ENCODE data around the gene ARRDC4. TPM values are rescaled to one million over a fixed set of nuclear protein-coding genes. Genes with fewer than 3 reads are reported as not detected.

ARRDC4 gene
- total and polyA plus RNA-seq, 2 of the 8 experiments (the other 6 are each of a cell fraction or from before 2014, with no cell fraction given), result 3.5 to 3.8 TPM

GRCh38 chr15:98017150-98017964 is 56.9 kb downstream of the ARRDC4 start:
- CTCF ChIA-PET (ENCODE audit: partially characterized antibody), result interaction anchor here (1.1 kb wide), 1 partner anchor 13 kb away, joined by 3 read pairs; no protein-coding TSS in a partner anchor
- Histone ChIP-seq H2BK12ac (ENCODE audit: low read depth, low read length) (no peak overlapping the region), H3K9ac (replicated peaks in 1 of 4; ENCODE audit: extremely low read depth in 1 of 4, low read depth in 3 of 4, low read length in 3 of 4) (no peak overlapping the region), H2AK5ac (ENCODE audit: low read depth, low read length) (no peak overlapping the region), H4K5ac (ENCODE audit: insufficient read length, low read depth, low read length) (no peak overlapping the region), H3K56ac (replicated peaks; ENCODE audit: insufficient read length, low read depth, low read length) (no peak overlapping the region), H3K4ac (replicated peaks; ENCODE audit: insufficient read length, low read depth, low read length) (no peak overlapping the region), H3K79me2 (ENCODE audit: control insufficient read depth in 1 of 2, insufficient read depth in 2 of 2, low read length in 2 of 2) (no peaks in the 10 kb centered on the region), H3K4me1 (replicated peaks in 1 of 4; ENCODE audit: control insufficient read depth in 3 of 4, insufficient read depth in 4 of 4, low read length in 3 of 4) (no peaks in the 10 kb centered on the region), H4K20me1 (replicated peaks in 1 of 2; ENCODE audit: control insufficient read depth in 1 of 2, insufficient read depth in 2 of 2, low read length in 2 of 2) (peaks cover 0 to 2% of the 10 kb centered on the region in 2 experiments), H2BK120ac (replicated peaks; ENCODE audit: low read depth, low read length) (no peak overlapping the region), H3K27me3 (replicated peaks in 1 of 4; ENCODE audit: control insufficient read depth in 3 of 4, extremely low read depth in 1 of 4, insufficient read depth in 3 of 4, low read length in 3 of 4) (no peaks in the 10 kb centered on the region), H3K4me3 (ENCODE audit: extremely low read depth in 1 of 4, insufficient read depth in 2 of 4, low read depth in 3 of 4, low read length in 4 of 4) (no peak overlapping the region), H4K91ac (replicated peaks; ENCODE audit: insufficient read length, low read length) (no peak overlapping the region), H3K4me2 (ENCODE audit: insufficient read depth in 1 of 2, low read depth in 2 of 2, low read length in 2 of 2) (no peak overlapping the region), H2BK20ac (ENCODE audit: low read length) (no peak overlapping the region), H3K36me3 (ENCODE audit: control insufficient read depth in 2 of 4, insufficient read depth in 4 of 4, low read length in 3 of 4) (no peaks in the 10 kb centered on the region), H3K18ac (ENCODE audit: extremely low read depth, low read length) (no peak overlapping the region), H3K23me2 (ENCODE audit: low read depth, low read length) (no peaks in the 10 kb centered on the region), H3K27ac (ENCODE audit: low read depth, low read length) (no peak overlapping the region), H4K8ac (ENCODE audit: extremely low read depth, insufficient read depth, low read length) (no peak overlapping the region), H2AFZ (ENCODE audit: low read length) (no peak overlapping the region), H3K79me1 (ENCODE audit: low read depth, low read length) (no peaks in the 10 kb centered on the region), H3K14ac (ENCODE audit: insufficient read length) (no peak overlapping the region), H3K9me3 (ENCODE audit: insufficient read depth in 2 of 2, low read depth in 1 of 2, low read length in 1 of 2) (no peaks in the 10 kb centered on the region), H2BK15ac (ENCODE audit: low read length) (no peak overlapping the region), H2BK5ac (ENCODE audit: low read depth, low read length) (no peak overlapping the region), H3K23ac (ENCODE audit: insufficient read length) (no peak overlapping the region)
- POLR2A ChIA-PET (ENCODE audit: partially characterized antibody), result no interaction called here
- WGBS, 2 experiments (ENCODE audit: extremely low coverage in 1 of 2, insufficient coverage in 1 of 2, insufficient read length in 1 of 2, insufficient replicate concordance in 2 of 2, low coverage in 1 of 2, low lambda C conversion rate in 2 of 2, missing lambda C conversion rate in 1 of 2), result 86% methylated on average over 10 of the region's 10 CpGs; no CpG with 5 or more reads in 1 of the 2 experiments
- TF ChIP-seq SP4 (IDR thresholded peaks at IDR 0.05; ENCODE audit: low read length) (no peak), JUND (IDR thresholded peaks at IDR 0.05; ENCODE audit: low read length) (no peak), TEAD4 (IDR thresholded peaks at IDR 0.05; ENCODE audit: low read depth, low read length) (no peak), ASH2L (IDR thresholded peaks at IDR 0.05; ENCODE audit: low read length) (no peak), SIN3A (conservative IDR thresholded peaks at IDR 0.05 in 1 of 2, IDR thresholded peaks at IDR 0.05 in 1 of 2; ENCODE audit: low read depth in 1 of 2, low read length in 2 of 2) (no peak), RAD21 (IDR thresholded peaks at IDR 0.05 in 1 of 2, conservative IDR thresholded peaks at IDR 0.05 in 1 of 2; ENCODE audit: low read depth in 2 of 2, low read length in 2 of 2) (peak in 1 of 2 experiments; percentile 13; a peak in 1 of 4 replicates), CTCF (IDR thresholded peaks at IDR 0.05; ENCODE audit: control extremely low read depth in 1 of 3, insufficient read depth in 1 of 3, low read depth in 1 of 3, low read length in 3 of 3) (peak in 1 of 3 experiments; percentile 8; a peak in 1 of 4 replicates)
- FAIRE-seq (no peak), DNase-seq (ENCODE audit: low read depth in 1 of 2, low spot score in 2 of 2) (no peak)

All from H1 (cell line).